OCI-LY1 (cell line): Measurements from ENCODE around the gene MAP2.

ENCODE experiments used
- EZH2 ChIP-seq: fragments of 200-600 bp; sonication (generic), shearing (Covaris generic); IDR thresholded peaks from 2 replicates; pipeline ENCODE4 v1.8.0; 2017; ENCODE audit warnings: borderline replicate concordance, mixed run types, mild to moderate bottlenecking, antibody characterized with exemption, low read length, moderate library complexity, mixed read lengths
- TF ChIP-seq, protein P1 (sequence below): fragments of 200-600 bp; sonication (generic), shearing (Covaris generic); IDR thresholded peaks from 2 replicates; pipeline ENCODE4 v1.5.1; 2017; ENCODE audit warnings: mild to moderate bottlenecking, antibody characterized with exemption, low read length, moderate library complexity, mixed read lengths

GRCh38 chr2:209624192-209624938, 200.5 kb downstream of the MAP2 start:
- TF ChIP-seq EZH2: no peak
- TF ChIP-seq, protein P1, sequence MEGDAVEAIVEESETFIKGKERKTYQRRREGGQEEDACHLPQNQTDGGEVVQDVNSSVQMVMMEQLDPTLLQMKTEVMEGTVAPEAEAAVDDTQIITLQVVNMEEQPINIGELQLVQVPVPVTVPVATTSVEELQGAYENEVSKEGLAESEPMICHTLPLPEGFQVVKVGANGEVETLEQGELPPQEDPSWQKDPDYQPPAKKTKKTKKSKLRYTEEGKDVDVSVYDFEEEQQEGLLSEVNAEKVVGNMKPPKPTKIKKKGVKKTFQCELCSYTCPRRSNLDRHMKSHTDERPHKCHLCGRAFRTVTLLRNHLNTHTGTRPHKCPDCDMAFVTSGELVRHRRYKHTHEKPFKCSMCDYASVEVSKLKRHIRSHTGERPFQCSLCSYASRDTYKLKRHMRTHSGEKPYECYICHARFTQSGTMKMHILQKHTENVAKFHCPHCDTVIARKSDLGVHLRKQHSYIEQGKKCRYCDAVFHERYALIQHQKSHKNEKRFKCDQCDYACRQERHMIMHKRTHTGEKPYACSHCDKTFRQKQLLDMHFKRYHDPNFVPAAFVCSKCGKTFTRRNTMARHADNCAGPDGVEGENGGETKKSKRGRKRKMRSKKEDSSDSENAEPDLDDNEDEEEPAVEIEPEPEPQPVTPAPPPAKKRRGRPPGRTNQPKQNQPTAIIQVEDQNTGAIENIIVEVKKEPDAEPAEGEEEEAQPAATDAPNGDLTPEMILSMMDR: no peak
